ENCODE measurements around the gene SLC35G6.
"Not testable (repeated sequence)": the region's sequence is repeated elsewhere in the genome, so short reads cannot be mapped to it uniquely, and the experiment has no call there.

The SLC35G6 gene

GRCh38 chr17:7479213-7480088 is 1.8 kb upstream of the SLC35G6 start, which contains the start of gene ZBTB4:
ZBTB4 (minus strand) TSS chr17:7479631; CDS start chr17:7466801, 12,830 bp downstream.
- peak; percentile 90 for DNase-seq

- DNase-seq = no peak
These were observed 1.2 kb upstream of the SLC35G6 start for GRCh38 chr17:7480089-7480384.

- not testable (repeated sequence) for DNase-seq
These were observed 846 bp downstream of the SLC35G6 start for GRCh38 chr17:7481842-7482741.

GRCh38 chr17:7482742-7483088 is 1.5 kb downstream of the SLC35G6 start:
- DNase-seq = not testable (repeated sequence)

- peak; percentile 99 for DNase-seq
These were observed 2.2 kb downstream of the SLC35G6 start for GRCh38 chr17:7483255-7484066.

GRCh38 chr17:7484067-7484918 is 3.0 kb downstream of the SLC35G6 start, which contains the start of gene POLR2A:
POLR2A (plus strand) TSS chr17:7484366.
- DNase-seq = peak; percentile 99

GRCh38 chr17:7484919-7485377 is 3.7 kb downstream of the SLC35G6 start:
- DNase-seq = no peak

GRCh38 chr17:7486181-7486580 is 4.9 kb downstream of the SLC35G6 start:
- no peak for DNase-seq

- no peak for DNase-seq
These were observed 8.9 kb downstream of the SLC35G6 start for GRCh38 chr17:7490144-7490543.

- no peak for DNase-seq
These were observed 10.3 kb downstream of the SLC35G6 start for GRCh38 chr17:7491583-7491982.

- DNase-seq = no peak
These were observed 12.7 kb downstream of the SLC35G6 start for GRCh38 chr17:7493941-7494340.

- no peak for DNase-seq
These were observed 14.7 kb downstream of the SLC35G6 start for GRCh38 chr17:7495906-7496434.

GRCh38 chr17:7496470-7497183 is 15.4 kb downstream of the SLC35G6 start:
- DNase-seq = no peak

- DNase-seq = no peak
These were observed 16.0 kb downstream of the SLC35G6 start for GRCh38 chr17:7497228-7497627.

GRCh38 chr17:7497636-7498035 is 16.4 kb downstream of the SLC35G6 start:
- no peak for DNase-seq

- no peak for DNase-seq
These were observed 17.9 kb downstream of the SLC35G6 start for GRCh38 chr17:7499161-7499560.

- DNase-seq = no peak
These were observed 20.5 kb downstream of the SLC35G6 start for GRCh38 chr17:7501729-7502128.

GRCh38 chr17:7502171-7502847 is 21.1 kb downstream of the SLC35G6 start:
- DNase-seq = no peak

- no peak for DNase-seq
These were observed 21.7 kb downstream of the SLC35G6 start for GRCh38 chr17:7502987-7503386.

GRCh38 chr17:7503521-7503920 is 22.3 kb downstream of the SLC35G6 start:
- DNase-seq = no peak

All from islet precursor cell (in vitro differentiated cells).